ENCODE results near the gene INHBE. TPM values are rescaled to one million over a fixed set of nuclear protein-coding genes. Genes with fewer than 3 reads are reported as not detected.
"Not testable (repeated sequence)": the region's sequence is repeated elsewhere in the genome, so short reads cannot be mapped to it uniquely, and the experiment has no call there.

Gene INHBE
- total RNA-seq, 1 donor from 2014 or later = 0.29 TPM

- no peak for TF ChIP-seq CTCF (conservative IDR thresholded peaks at IDR 0.05; ENCODE audit: low read depth, low read length)
- H3K4me3 ChIP-seq (ENCODE audit: low read depth, low read length) = no peak overlapping the region
- no peak for DNase-seq (ENCODE audit: low read depth)
Measured at GRCh38 chr12:57419495-57419894, 35.6 kb upstream of the INHBE start.

GRCh38 chr12:57420482-57420881 is 34.6 kb upstream of the INHBE start:
- TF ChIP-seq CTCF (conservative IDR thresholded peaks at IDR 0.05; ENCODE audit: low read depth, low read length) = no peak
- H3K4me3 ChIP-seq (ENCODE audit: low read depth, low read length) = no peak overlapping the region

GRCh38 chr12:57426948-57427347 is 28.2 kb upstream of the INHBE start:
- not testable (repeated sequence) for H3K4me3 ChIP-seq (ENCODE audit: low read depth, low read length); DNase-seq (ENCODE audit: low read depth)

More at GRCh38 chr12:57420482-57420881, 34.6 kb upstream of the INHBE start:
- DNase-seq (ENCODE audit: low read depth) = no peak

GRCh38 chr12:57428965-57429364 is 26.1 kb upstream of the INHBE start:
- DNase-seq (ENCODE audit: low read depth) = no peak
- H3K4me3 ChIP-seq (ENCODE audit: low read depth, low read length) = no peak overlapping the region

GRCh38 chr12:57429473-57430111 is 25.5 kb upstream of the INHBE start:
- H3K4me3 ChIP-seq (ENCODE audit: low read depth, low read length) = peak overlapping the region; percentile 79
- no peak for TF ChIP-seq CTCF (conservative IDR thresholded peaks at IDR 0.05; ENCODE audit: low read depth, low read length)
- DNase-seq (ENCODE audit: low read depth) = no peak

More at GRCh38 chr12:57428965-57429364, 26.1 kb upstream of the INHBE start:
- no peak for TF ChIP-seq CTCF (conservative IDR thresholded peaks at IDR 0.05; ENCODE audit: low read depth, low read length)

GRCh38 chr12:57430112-57430930 is 24.8 kb upstream of the INHBE start:
- peak overlapping the region; percentile 79 for H3K4me3 ChIP-seq (ENCODE audit: low read depth, low read length)
- no peak for TF ChIP-seq CTCF (conservative IDR thresholded peaks at IDR 0.05; ENCODE audit: low read depth, low read length)
- no peak for DNase-seq (ENCODE audit: low read depth)

- DNase-seq (ENCODE audit: low read depth) = no peak
- TF ChIP-seq CTCF (conservative IDR thresholded peaks at IDR 0.05; ENCODE audit: low read depth, low read length) = no peak
- peak within 1 kb of the TSS; percentile 79 for H3K4me3 ChIP-seq (ENCODE audit: low read depth, low read length)
Measured at GRCh38 chr12:57430931-57431566, 24.1 kb upstream of the INHBE start, which contains the start of gene R3HDM2. Gene R3HDM2, minus strand, starts transcription at chr12:57431043. Its CDS starts 120,615 bp downstream, at chr12:57310428.
